Common myeloid progenitor, CD34-positive (primary cell): Measurements from ENCODE around the gene PTPRM.
A peak's percentile ranks its signal among the peaks of the same experiment; 100 is the strongest.

Experiments
- CTCF ChIA-PET: fragments of 350-600 bp; sonication (Branson Sonifier 250); formaldehyde crosslinking; loops from one replicate; lab custom pipeline; 2021; ENCODE audit warnings: antibody characterized with exemption; lab: Charles Lee
- POLR2A ChIA-PET: fragments of 350-600 bp; sonication (Branson Sonifier 250); formaldehyde crosslinking; loops from one replicate; lab custom pipeline; 2021; ENCODE audit warnings: antibody characterized with exemption; lab: Charles Lee
- DNase-seq, 3 donors: peaks; one replicate each; pipeline versions ENCODE4 v3.0.0 to v3.0.0-alpha.2; 2013
- H3K27ac ChIP-seq, 2 experiments: 1 replicate in 1 of 2; 2 replicates in 1 of 2; pipeline ENCODE4 v1.7.0; 2013; ENCODE audit warnings: inconsistent platforms in 2 of 2, low read length in 2 of 2, mild to moderate bottlenecking in 2 of 2, low read depth in 1 of 2, moderate library complexity in 1 of 2; ENCODE audit not compliant: severe bottlenecking in 2 of 2, insufficient read depth in 1 of 2, poor library complexity in 1 of 2
- H3K27me3 ChIP-seq, 5 experiments: replicated peaks in 2 of 5; 1 replicate in 3 of 5; 2 replicates in 2 of 5; pipeline versions ENCODE4 v1.6.1 to v1.7.0; 2013; ENCODE audit warnings: low read length in 4 of 5, mild to moderate bottlenecking in 2 of 5, moderate library complexity in 2 of 5, inconsistent platforms in 1 of 5; ENCODE audit not compliant: insufficient read depth in 5 of 5, control insufficient read depth in 4 of 5
- H3K36me3 ChIP-seq, 4 experiments: 1 replicate in 2 of 4; 2 replicates in 2 of 4; pipeline versions ENCODE4 v1.6.1 to v1.7.0; 2013; ENCODE audit warnings: low read length in 3 of 4, control low read depth in 1 of 4, mild to moderate bottlenecking in 1 of 4; ENCODE audit not compliant: control insufficient read depth in 4 of 4, insufficient read depth in 4 of 4
- H3K4me1 ChIP-seq, 4 experiments: 1 replicate in 3 of 4; 2 replicates in 1 of 4; pipeline versions ENCODE4 v1.6.1 to v1.7.1; 2013; ENCODE audit warnings: low read length in 3 of 4, mild to moderate bottlenecking in 3 of 4, control low read depth in 1 of 4, inconsistent platforms in 1 of 4, moderate library complexity in 1 of 4; ENCODE audit not compliant: control insufficient read depth in 4 of 4, insufficient read depth in 4 of 4; ENCODE audit errors: control extremely low read depth in 1 of 4
- H3K4me3 ChIP-seq, 7 experiments: 1 replicate in 4 of 7; 2 replicates in 3 of 7; pipeline versions ENCODE4 v1.5.1 to v1.7.0; 2013; ENCODE audit warnings: mild to moderate bottlenecking in 7 of 7, low read length in 6 of 7, moderate library complexity in 6 of 7, inconsistent platforms in 2 of 7, low read depth in 2 of 7, control low read depth in 1 of 7; ENCODE audit not compliant: insufficient read depth in 4 of 7, control insufficient read depth in 1 of 7; ENCODE audit errors: extremely low read depth in 1 of 7
- H3K9me3 ChIP-seq, 5 experiments: 1 replicate in 4 of 5; 2 replicates in 1 of 5; pipeline versions ENCODE4 v1.6.1 to v1.7.1; 2013; ENCODE audit warnings: low read length in 4 of 5, mild to moderate bottlenecking in 2 of 5, inconsistent platforms in 1 of 5, low read depth in 1 of 5, moderate library complexity in 1 of 5; ENCODE audit not compliant: control insufficient read depth in 4 of 5, insufficient read depth in 2 of 5; ENCODE audit errors: control extremely low read depth in 1 of 5
- WGBS: methylation state at CpG from one replicate; pipeline ENCODE4 v1.1.5; 2013; ENCODE audit not compliant: insufficient coverage; 5-methylcytosine and 5-hydroxymethylcytosine counted together

Gene PTPRM

DNA sequence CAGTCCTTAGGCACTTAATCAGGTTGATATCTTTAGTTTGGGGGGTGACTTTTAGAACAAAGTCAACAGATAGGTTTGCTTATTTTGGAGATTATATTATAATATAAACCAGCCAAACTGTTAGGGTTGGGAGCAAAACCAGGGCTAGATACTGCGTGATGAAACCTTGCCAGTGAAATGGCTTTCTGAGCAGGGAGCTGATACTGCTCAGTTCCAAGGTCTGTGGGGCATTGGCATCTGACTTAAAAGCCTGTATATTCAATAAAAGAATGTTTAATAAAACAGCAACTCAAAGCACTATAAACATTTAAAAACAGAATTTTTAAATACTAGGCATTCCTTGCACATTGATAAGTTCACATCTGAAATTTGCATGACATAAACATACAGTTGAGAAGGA lies 19.3 kb downstream of the PTPRM start:
- peaks cover 0 to 6% (median 4%) of the 10 kb centered on the region in 4 experiments for H3K4me1 ChIP-seq
- H3K36me3 ChIP-seq: no peaks in the 10 kb centered on the region
- no CpG with 5 or more reads among the region's 1 CpG for WGBS
- no peaks in the 10 kb centered on the region for H3K27me3 ChIP-seq
- no peaks in the 10 kb centered on the region for H3K9me3 ChIP-seq
- DNase-seq: no peak
- H3K4me3 ChIP-seq: no peak overlapping the region
- ChIA-PET CTCF (interaction anchor here (0.6 kb wide), 1 partner anchor 241 kb away, joined by 3 read pairs; no protein-coding TSS in a partner anchor), POLR2A (no interaction called here)
- H3K27ac ChIP-seq: no peak overlapping the region

- CTCF ChIA-PET: interaction anchor here (1.2 to 2.9 kb wide), 2 partner anchors 9 to 23 kb away, joined by 3 to 8 read pairs; partner anchors contain the start of gene PTPRM
- Histone ChIP-seq H3K27ac (no peak overlapping the region), H3K9me3 (no peaks in the 10 kb centered on the region), H3K27me3 (no peaks in the 10 kb centered on the region), H3K36me3 (no peaks in the 10 kb centered on the region), H3K4me1 (peaks cover 0 to 9% (median 4%) of the 10 kb centered on the region in 4 experiments), H3K4me3 (peak overlapping the region in 1 of 7 experiments; percentile 20)
- peak in 2 of 3 donors; percentile 40 to 45 for DNase-seq
- no CpG with 5 or more reads among the region's 1 CpG for WGBS
- POLR2A ChIA-PET: no interaction called here
These were observed 23.9 kb downstream of the PTPRM start for GRCh38 chr18:7590826-7591560.

GRCh38 chr18:7592305-7593071 lies 25.4 kb downstream of the PTPRM start:
- WGBS: 80% methylated on average over 1 of the region's 4 CpGs
- ChIA-PET CTCF (interaction anchor here (0.6 to 1.4 kb wide), 3 partner anchors 10 to 120 kb away, joined by 3 to 6 read pairs (median 4); partner anchors contain the start of gene PTPRM), POLR2A (no interaction called here)
- H3K9me3 ChIP-seq: no peaks in the 10 kb centered on the region
- H3K27ac ChIP-seq: no peak overlapping the region
- peak in 2 of 3 donors; percentile 38 to 46 for DNase-seq
- H3K27me3 ChIP-seq: no peaks in the 10 kb centered on the region
- no peaks in the 10 kb centered on the region for H3K36me3 ChIP-seq
- no peak overlapping the region for H3K4me3 ChIP-seq
- peaks cover 0 to 9% (median 4%) of the 10 kb centered on the region in 4 experiments for H3K4me1 ChIP-seq

DNA sequence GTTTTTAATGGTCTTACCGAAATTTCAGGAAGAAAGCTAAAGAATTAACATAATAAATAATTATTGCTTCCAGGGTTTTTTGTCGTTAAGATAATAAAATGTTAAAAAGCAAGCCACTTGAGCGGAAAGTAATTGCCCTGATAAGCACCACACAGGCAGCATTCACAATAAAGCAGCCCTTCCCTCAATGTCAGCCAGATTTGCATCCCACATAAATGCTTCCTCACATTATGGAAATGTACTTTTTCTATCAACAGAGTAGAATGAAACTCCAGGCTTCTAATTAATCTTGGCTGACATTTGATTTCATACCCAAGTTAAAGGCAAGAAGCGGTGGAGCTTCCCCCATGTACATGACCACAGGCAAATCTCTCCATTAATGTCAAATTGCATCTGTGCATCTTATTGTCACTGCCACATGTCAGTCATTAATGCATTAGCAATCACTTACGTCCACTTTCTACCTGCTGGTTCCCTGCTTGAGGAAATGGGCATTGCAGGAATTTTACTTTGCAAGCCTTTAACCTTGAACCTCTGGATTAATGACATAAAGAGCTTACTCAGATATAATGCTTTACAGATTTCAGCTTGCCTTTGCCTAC lies 26.2 kb downstream of the PTPRM start:
- no peak for DNase-seq
- Histone ChIP-seq H3K4me1 (peaks cover 0 to 9% (median 4%) of the 10 kb centered on the region in 4 experiments), H3K27ac (no peak overlapping the region), H3K27me3 (no peaks in the 10 kb centered on the region), H3K4me3 (no peak overlapping the region), H3K9me3 (no peaks in the 10 kb centered on the region), H3K36me3 (no peaks in the 10 kb centered on the region)
- WGBS: 100% methylated on average over 2 of the region's 5 CpGs
- ChIA-PET POLR2A (no interaction called here), CTCF (interaction anchor here (1.4 kb wide), 1 partner anchor 26 kb away, joined by 6 read pairs; the partner anchor contains the start of gene PTPRM)

GRCh38 chr18:7596147-7596546 lies 29.0 kb downstream of the PTPRM start:
- peaks cover 0 to 21% (median 7%) of the 10 kb centered on the region in 4 experiments for H3K4me1 ChIP-seq
- ChIA-PET POLR2A (no interaction called here), CTCF (no interaction called here)
- no peaks in the 10 kb centered on the region for H3K27me3 ChIP-seq
- no peaks in the 10 kb centered on the region for H3K36me3 ChIP-seq
- H3K9me3 ChIP-seq: peaks cover 0 to 6% (median 2%) of the 10 kb centered on the region in 5 experiments
- H3K27ac ChIP-seq: no peak overlapping the region
- H3K4me3 ChIP-seq: no peak overlapping the region
- DNase-seq: no peak
- WGBS: 98% methylated on average over 4 of the region's 4 CpGs

- ChIA-PET CTCF (interaction anchor here (1.2 kb wide), 1 partner anchor 30 kb away, joined by 4 read pairs; the partner anchor contains the start of gene PTPRM), POLR2A (no interaction called here)
- Histone ChIP-seq H3K4me1 (peaks cover 0 to 29% (median 8%) of the 10 kb centered on the region in 4 experiments), H3K27ac (no peak overlapping the region), H3K36me3 (no peaks in the 10 kb centered on the region), H3K4me3 (no peak overlapping the region), H3K27me3 (no peaks in the 10 kb centered on the region), H3K9me3 (peaks cover 0 to 6% (median 2%) of the 10 kb centered on the region in 5 experiments)
- WGBS: no CpG with 5 or more reads among the region's 3 CpGs
- no peak for DNase-seq
These were observed 30.4 kb downstream of the PTPRM start for GRCh38 chr18:7597500-7597899.
